Hepatocyte (in vitro differentiated cells): Measurements from ENCODE around the gene PGM2L1. TPM values are rescaled to one million over a fixed set of nuclear protein-coding genes. Genes with fewer than 3 reads are reported as not detected.

ENCODE experiments used
- DNase-seq: peaks from one replicate; pipeline ENCODE4 v3.0.0-alpha.2; 2016; ENCODE audit warnings: low spot score
- H2AFZ ChIP-seq: fragments of 200-600 bp; sonication (generic); 2 replicates; pipeline ENCODE4 v1.6.0; 2016; ENCODE audit warnings: antibody characterized with exemption, mild to moderate bottlenecking
- H3K27ac ChIP-seq: fragments of 200-600 bp; sonication (generic); 2 replicates; pipeline ENCODE4 v1.5.1; 2016; ENCODE audit warnings: mild to moderate bottlenecking
- H3K27me3 ChIP-seq: fragments of 200-600 bp; sonication (generic); 2 replicates; pipeline ENCODE4 v1.6.1; 2016
- H3K36me3 ChIP-seq: fragments of 200-600 bp; sonication (generic); replicated peaks from 2 replicates; pipeline ENCODE4 v1.5.1; 2016; ENCODE audit warnings: low read depth; ENCODE audit not compliant: insufficient read depth
- H3K4me1 ChIP-seq: fragments of 200-600 bp; sonication (generic); 2 replicates; pipeline ENCODE4 v1.5.1; 2016; ENCODE audit warnings: mild to moderate bottlenecking, moderate library complexity; ENCODE audit not compliant: insufficient read depth
- H3K4me2 ChIP-seq: fragments of 200-600 bp; sonication (generic); 2 replicates; pipeline ENCODE4 v1.6.0; 2016
- H3K4me3 ChIP-seq: fragments of 200-600 bp; sonication (generic); 2 replicates; pipeline ENCODE4 v1.5.1; 2016; ENCODE audit warnings: mild to moderate bottlenecking
- H3K79me2 ChIP-seq: fragments of 200-600 bp; sonication (generic); 2 replicates; pipeline ENCODE4 v1.6.0; 2017; ENCODE audit warnings: mild to moderate bottlenecking
- H3K9me2 ChIP-seq: fragments of 200-600 bp; sonication (generic); replicated peaks from 2 replicates; pipeline ENCODE4 v1.6.0; 2017; ENCODE audit warnings: mild to moderate bottlenecking; ENCODE audit not compliant: insufficient read depth
- H3K9me3 ChIP-seq: fragments of 200-600 bp; sonication (generic); 2 replicates; pipeline ENCODE4 v1.5.1; 2016; ENCODE audit warnings: low read depth, mild to moderate bottlenecking
- H4K20me1 ChIP-seq: fragments of 200-600 bp; sonication (generic); 2 replicates; pipeline ENCODE4 v1.6.0; 2016; ENCODE audit warnings: mild to moderate bottlenecking; ENCODE audit not compliant: insufficient read depth, poor library complexity, severe bottlenecking
- CTCF ChIP-seq: fragments of 200-600 bp; sonication (generic); IDR thresholded peaks from 2 replicates; pipeline ENCODE4 v1.5.1; 2016; ENCODE audit warnings: antibody characterized with exemption, mild to moderate bottlenecking; ENCODE audit not compliant: poor library complexity
- EZH2 ChIP-seq: fragments of 200-600 bp; sonication (generic); IDR thresholded peaks from 2 replicates; pipeline ENCODE4 v1.6.1; 2016; ENCODE audit warnings: antibody characterized with exemption, mild to moderate bottlenecking, borderline replicate concordance
- EZH2phosphoT487 ChIP-seq: fragments of 200-600 bp; sonication (generic); IDR thresholded peaks from one replicate; pipeline ENCODE4 v1.6.1; 2018; ENCODE audit warnings: antibody characterized with exemption, mild to moderate bottlenecking, low read depth, moderate library complexity; ENCODE audit not compliant: unreplicated experiment, severe bottlenecking
- WGBS: methylation state at CpG from one replicate; pipeline ENCODE4 v1.1.6; 2016; ENCODE audit warnings: low lambda C conversion rate; ENCODE audit errors: missing lambda C conversion rate; 5-methylcytosine and 5-hydroxymethylcytosine counted together
- polyA plus RNA-seq: library from polyadenylated mRNA; unstranded; fragments of >200 nt; fragmentation: Nextera tagmentation; extraction: Ambion mirVana; gene quantifications from 2 replicates; pipeline ENCODE4 v1.2.1, GENCODE V29; 2016
- total RNA-seq: library from RNA; depleted of rRNA; stranded (reverse); fragments of >200 nt; gene quantifications from 2 replicates; pipeline ENCODE4 v1.2.3, GENCODE V29; 2014

PGM2L1 gene
- total and polyA plus RNA-seq, 2 experiments from 2014 or later = 6.7 to 10.0 TPM

GRCh38 chr11:74319139-74319816, 79.0 kb downstream of the PGM2L1 start:
- peaks cover 7% of the 10 kb centered on the region for H3K4me1 ChIP-seq
- H3K27ac ChIP-seq = no peak overlapping the region
- H3K36me3 ChIP-seq = no peaks in the 10 kb centered on the region
- H2AFZ ChIP-seq = no peak overlapping the region
- no peak for DNase-seq
- no peak for TF ChIP-seq EZH2phosphoT487
- no peak for TF ChIP-seq EZH2
- no peak for TF ChIP-seq CTCF
- WGBS = 83% methylated on average over 5 of the region's 5 CpGs
- peaks cover 6% of the 10 kb centered on the region for H3K9me3 ChIP-seq
- H3K9me2 ChIP-seq = no peaks in the 10 kb centered on the region
- H3K27me3 ChIP-seq = peaks cover 2% of the 10 kb centered on the region
- H3K79me2 ChIP-seq = no peaks in the 10 kb centered on the region
- no peak overlapping the region for H3K4me2 ChIP-seq
- H4K20me1 ChIP-seq = no peaks in the 10 kb centered on the region
- H3K4me3 ChIP-seq = no peak overlapping the region

GRCh38 chr11:74318241-74318932, 79.8 kb downstream of the PGM2L1 start:
- no peak overlapping the region for H3K4me2 ChIP-seq
- no peak for TF ChIP-seq EZH2phosphoT487
- no peak for TF ChIP-seq EZH2
- TF ChIP-seq CTCF = no peak
- no peak for DNase-seq
- H3K79me2 ChIP-seq = no peaks in the 10 kb centered on the region
- H3K27me3 ChIP-seq = peaks cover 10% of the 10 kb centered on the region
- no peaks in the 10 kb centered on the region for H4K20me1 ChIP-seq
- no peaks in the 10 kb centered on the region for H3K36me3 ChIP-seq
- no peaks in the 10 kb centered on the region for H3K9me2 ChIP-seq
- no peak overlapping the region for H2AFZ ChIP-seq
- peaks cover 6% of the 10 kb centered on the region for H3K9me3 ChIP-seq
- no peak overlapping the region for H3K4me3 ChIP-seq
- peaks cover 7% of the 10 kb centered on the region for H3K4me1 ChIP-seq
- 65% methylated on average over 1 of the region's 1 CpG for WGBS
- H3K27ac ChIP-seq = no peak overlapping the region

GRCh38 chr11:74316772-74317505, 81.3 kb downstream of the PGM2L1 start:
- Histone ChIP-seq H3K4me2 (no peak overlapping the region), H3K27ac (no peak overlapping the region), H3K27me3 (peaks cover 12% of the 10 kb centered on the region), H3K4me1 (peaks cover 7% of the 10 kb centered on the region), H2AFZ (no peak overlapping the region), H3K9me3 (peaks cover 6% of the 10 kb centered on the region), H3K36me3 (no peaks in the 10 kb centered on the region), H3K4me3 (no peak overlapping the region), H3K79me2 (no peaks in the 10 kb centered on the region), H4K20me1 (no peaks in the 10 kb centered on the region), H3K9me2 (no peaks in the 10 kb centered on the region)
- no peak for DNase-seq
- TF ChIP-seq EZH2 = no peak

GRCh38 chr11:74312326-74312725, 85.9 kb downstream of the PGM2L1 start:
- no peaks in the 10 kb centered on the region for H3K36me3 ChIP-seq
- no peak overlapping the region for H3K4me2 ChIP-seq
- H3K79me2 ChIP-seq = no peaks in the 10 kb centered on the region
- peaks cover 21% of the 10 kb centered on the region for H3K27me3 ChIP-seq
- TF ChIP-seq CTCF (no peak), EZH2 (no peak), EZH2phosphoT487 (no peak)
- H4K20me1 ChIP-seq = no peaks in the 10 kb centered on the region
- H3K4me3 ChIP-seq = no peak overlapping the region
- H3K4me1 ChIP-seq = no peaks in the 10 kb centered on the region
- 96% methylated on average over 1 of the region's 1 CpG for WGBS
- no peaks in the 10 kb centered on the region for H3K9me2 ChIP-seq
- no peak for DNase-seq
- peaks cover 6% of the 10 kb centered on the region for H3K9me3 ChIP-seq
- H2AFZ ChIP-seq = no peak overlapping the region
- H3K27ac ChIP-seq = no peak overlapping the region
